Astrocyte of the cerebellum (primary cell): ENCODE data around the gene TRAPPC2L.

Source experiments
- DNase-seq: peaks from one replicate; pipeline ENCODE4 v3.0.0-alpha.2; 2011; ENCODE audit warnings: low read depth
- H3K4me3 ChIP-seq: 2 replicates; pipeline ENCODE4 v1.5.1; 2011; ENCODE audit warnings: mild to moderate bottlenecking, low read depth, low read length, moderate library complexity
- in situ Hi-C: cut with HindIII; loops from 2 replicates; pipeline ENCODE4 v1.10.0; 2017; ENCODE audit warnings: low sequenced_read_pairs
- TF ChIP-seq, protein P1 (sequence below): IDR thresholded peaks from 2 replicates; pipeline ENCODE4 v1.5.1; 2012; ENCODE audit warnings: low read length, low read depth, moderate library complexity, mild to moderate bottlenecking; ENCODE audit errors: missing control alignments

TRAPPC2L gene, protein sequence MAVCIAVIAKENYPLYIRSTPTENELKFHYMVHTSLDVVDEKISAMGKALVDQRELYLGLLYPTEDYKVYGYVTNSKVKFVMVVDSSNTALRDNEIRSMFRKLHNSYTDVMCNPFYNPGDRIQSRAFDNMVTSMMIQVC

GRCh38 chr16:88856828-88857727 is at the start of gene TRAPPC2L, which contains the start of gene GALNS:
TSS of gene TRAPPC2L (plus strand) at chr16:88857127. CDS start at chr16:88857151, 24 bp downstream.
TSS of gene GALNS (minus strand) at chr16:88856947. CDS start at chr16:88856877, 70 bp downstream.
- peak; percentile 84 for DNase-seq
- in situ Hi-C loops = loop anchor here (25.0 kb wide), 1 partner anchor 95 kb away; no protein-coding TSS in a partner anchor
- H3K4me3 ChIP-seq = peak within 1 kb of the TSS; percentile 80
- TF ChIP-seq, protein P1, sequence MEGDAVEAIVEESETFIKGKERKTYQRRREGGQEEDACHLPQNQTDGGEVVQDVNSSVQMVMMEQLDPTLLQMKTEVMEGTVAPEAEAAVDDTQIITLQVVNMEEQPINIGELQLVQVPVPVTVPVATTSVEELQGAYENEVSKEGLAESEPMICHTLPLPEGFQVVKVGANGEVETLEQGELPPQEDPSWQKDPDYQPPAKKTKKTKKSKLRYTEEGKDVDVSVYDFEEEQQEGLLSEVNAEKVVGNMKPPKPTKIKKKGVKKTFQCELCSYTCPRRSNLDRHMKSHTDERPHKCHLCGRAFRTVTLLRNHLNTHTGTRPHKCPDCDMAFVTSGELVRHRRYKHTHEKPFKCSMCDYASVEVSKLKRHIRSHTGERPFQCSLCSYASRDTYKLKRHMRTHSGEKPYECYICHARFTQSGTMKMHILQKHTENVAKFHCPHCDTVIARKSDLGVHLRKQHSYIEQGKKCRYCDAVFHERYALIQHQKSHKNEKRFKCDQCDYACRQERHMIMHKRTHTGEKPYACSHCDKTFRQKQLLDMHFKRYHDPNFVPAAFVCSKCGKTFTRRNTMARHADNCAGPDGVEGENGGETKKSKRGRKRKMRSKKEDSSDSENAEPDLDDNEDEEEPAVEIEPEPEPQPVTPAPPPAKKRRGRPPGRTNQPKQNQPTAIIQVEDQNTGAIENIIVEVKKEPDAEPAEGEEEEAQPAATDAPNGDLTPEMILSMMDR = no peak

DNA sequence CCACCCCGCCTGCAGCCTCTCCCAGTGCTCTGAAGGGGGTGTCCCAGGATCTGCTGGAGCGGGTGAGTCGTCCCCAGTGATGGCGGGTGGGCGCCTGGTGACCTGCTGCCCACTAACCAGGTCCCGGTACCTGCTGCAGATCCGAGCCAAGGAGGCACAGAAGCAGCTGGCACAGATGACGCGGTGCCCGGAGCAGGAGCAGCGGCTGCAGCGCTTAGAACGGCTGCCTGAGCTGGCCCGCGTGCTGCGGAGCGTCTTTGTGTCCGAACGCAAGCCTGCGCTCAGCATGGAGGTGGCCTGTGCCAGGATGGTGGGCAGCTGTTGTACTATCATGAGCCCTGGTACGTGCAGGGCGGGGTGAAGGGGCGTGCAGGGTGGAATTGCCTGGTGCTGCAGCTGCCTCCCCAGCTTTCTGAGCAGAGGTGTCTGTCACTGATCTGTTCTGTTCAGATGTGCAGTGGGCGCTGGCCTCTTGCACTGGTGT is 49.7 kb upstream of the TRAPPC2L start:
- in situ Hi-C loops = no loop called here
- TF ChIP-seq, protein P1 = no peak
- DNase-seq = no peak
- no peak overlapping the region for H3K4me3 ChIP-seq

DNA sequence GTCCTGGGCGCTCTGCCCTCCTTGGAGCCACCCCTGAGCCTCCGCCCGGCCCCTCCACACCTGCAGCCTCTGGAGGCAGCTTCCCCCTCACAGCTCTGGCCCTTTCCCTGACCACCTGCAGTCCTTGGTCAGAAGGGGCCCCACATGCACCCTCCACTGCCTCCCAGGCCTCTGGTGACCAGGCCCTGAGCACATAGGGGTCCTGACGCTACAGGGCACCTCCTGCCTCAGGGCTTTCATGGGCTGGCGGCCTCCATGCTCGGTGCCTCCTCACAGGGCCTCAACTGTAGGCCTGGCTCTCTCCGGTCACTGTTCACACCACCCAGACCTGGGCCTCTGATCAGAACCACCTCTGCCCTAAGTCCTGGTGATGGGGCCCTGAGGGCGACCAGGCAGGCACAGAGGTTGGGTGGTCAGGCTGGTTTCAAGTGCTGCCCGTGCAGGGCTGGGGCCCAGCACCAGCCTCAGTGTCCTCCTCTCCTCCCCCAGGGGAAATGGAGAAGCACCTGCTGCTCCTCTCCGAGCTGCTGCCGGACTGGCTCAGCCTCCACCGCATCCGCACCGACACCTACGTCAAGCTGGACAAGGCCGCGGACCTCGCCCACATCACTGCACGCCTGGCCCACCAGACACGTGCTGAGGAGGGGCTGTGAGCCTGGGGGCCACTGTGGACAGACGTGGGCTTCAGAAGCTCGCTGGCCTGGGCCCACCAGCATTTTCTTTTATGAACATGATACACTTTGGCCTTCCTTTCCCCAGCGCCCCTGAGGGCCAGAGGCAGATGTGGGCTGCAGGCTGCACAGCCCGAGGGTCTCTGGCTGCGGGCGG is 49.1 kb upstream of the TRAPPC2L start:
- TF ChIP-seq, protein P1 = no peak
- H3K4me3 ChIP-seq = no peak overlapping the region

DNA sequence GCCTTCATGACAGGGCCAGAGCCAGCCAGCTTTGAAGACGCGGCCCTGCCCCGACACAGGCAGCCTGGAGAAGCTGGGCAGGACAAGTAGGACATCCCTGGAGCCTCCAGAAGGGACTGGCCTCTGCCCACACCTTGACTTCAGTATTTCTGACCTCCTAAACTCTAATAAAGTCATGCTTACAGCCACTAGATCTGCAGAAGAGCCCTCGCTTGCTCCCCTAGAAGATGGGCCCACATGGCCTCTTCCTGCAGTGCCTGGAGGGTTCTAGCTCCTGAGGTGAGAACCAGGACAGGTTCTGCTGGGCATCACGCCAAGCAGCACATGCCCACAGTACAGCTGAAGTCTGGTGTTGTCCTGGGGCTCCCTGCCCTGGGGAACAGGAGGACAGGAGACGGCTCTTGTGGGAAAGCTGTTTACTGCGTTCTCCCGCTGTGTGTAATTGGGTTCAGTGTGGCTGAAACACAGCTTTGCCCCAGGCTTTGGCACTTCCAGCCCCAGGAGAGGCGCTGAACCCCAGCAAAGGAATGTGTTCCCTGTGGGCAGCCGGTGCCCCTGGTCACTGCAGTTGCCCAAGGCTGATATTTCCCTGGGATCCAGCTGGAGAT is 47.8 kb upstream of the TRAPPC2L start:
- TF ChIP-seq, protein P1 = no peak
- in situ Hi-C loops = no loop called here
- no peak overlapping the region for H3K4me3 ChIP-seq
- no peak for DNase-seq

More for the DNA sequence above, 49.1 kb upstream of the TRAPPC2L start:
- no peak for DNase-seq
- in situ Hi-C loops = no loop called here

DNA sequence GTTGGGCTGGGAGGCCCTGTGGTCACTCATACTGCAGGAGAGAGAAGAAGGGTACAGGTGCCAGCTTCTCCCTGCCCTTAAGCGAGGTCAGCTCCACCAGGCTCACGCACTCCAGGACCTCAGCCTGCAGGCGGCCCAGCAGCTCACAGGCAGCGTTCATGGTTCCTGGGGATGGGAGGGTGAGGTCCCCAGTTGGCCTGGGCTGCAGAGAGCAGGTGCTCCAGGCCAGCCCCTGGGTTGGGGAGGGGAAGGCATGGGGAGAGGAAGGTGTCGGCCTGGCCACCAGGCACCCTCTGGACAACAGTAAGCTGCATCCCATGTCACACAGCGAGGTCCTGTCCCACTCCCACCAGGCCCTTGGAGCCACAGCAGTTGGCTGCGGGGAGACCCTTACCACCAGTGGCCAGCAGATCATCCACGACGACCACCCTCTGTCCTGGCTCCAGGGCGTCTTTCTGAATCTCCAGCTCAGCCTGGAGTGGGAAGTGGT is 47.2 kb upstream of the TRAPPC2L start:
- in situ Hi-C loops = no loop called here
- TF ChIP-seq, protein P1 = no peak

More for the DNA sequence above, 47.2 kb upstream of the TRAPPC2L start:
- H3K4me3 ChIP-seq = no peak overlapping the region
- no peak for DNase-seq
